Measurements from ENCODE around the gene PRKCZ.

The PRKCZ gene

DNA sequence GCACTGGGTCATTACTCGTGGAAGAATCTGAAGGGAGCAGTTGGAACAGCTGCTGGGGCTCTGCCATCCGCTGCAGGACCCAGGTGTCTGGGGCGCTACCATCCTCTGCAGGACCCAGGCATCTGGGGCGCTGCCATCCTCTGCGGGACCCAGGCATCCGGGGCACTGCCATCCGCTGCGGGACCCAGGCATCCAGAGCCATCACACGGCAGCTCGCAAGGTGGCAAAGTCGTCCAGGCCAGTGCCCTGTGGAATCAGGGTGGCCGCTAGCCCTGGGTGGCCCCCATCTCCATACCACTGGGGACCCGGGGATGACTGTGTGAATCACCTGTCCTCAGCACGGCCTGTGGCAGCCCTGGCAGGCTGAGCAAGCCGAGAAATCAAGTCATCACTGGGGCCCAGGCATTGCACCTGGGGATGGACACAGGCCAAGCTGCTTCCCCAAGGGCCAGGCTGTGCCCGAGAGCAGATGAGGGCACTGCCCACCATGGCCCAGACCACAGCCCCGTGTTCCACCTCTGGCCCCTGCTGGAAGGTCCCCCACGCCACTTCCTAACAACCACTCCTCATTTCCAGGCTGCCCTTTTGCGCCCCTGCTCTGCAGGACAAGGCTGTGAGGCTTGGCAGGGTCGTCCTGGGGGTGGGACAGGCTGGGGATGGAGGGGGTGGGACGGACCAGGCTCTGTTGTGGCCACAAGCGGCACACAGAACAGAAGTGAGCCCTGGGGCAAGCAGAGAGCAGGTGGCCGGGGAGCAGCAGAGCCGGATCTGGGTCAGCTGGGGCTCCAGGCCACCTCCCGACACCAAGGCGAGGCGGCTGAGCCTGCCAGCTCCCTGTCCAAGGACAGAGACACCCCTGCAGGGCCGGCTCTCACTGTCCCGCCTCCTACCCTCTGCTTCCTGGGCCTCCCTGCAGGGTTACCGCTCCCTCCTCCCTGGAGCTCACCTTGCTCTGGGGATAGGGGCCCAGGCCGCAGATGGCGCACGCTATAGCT lies 18.4 kb upstream of the PRKCZ start:
- no peaks in the 10 kb centered on the region for H3K27me3 ChIP-seq (ENCODE audit: insufficient read depth, low read length)
- no peak overlapping the region for H2AK5ac ChIP-seq (ENCODE audit: low read length)
- H3K9me3 ChIP-seq (ENCODE audit: insufficient read depth, low read depth, low read length) = peaks cover 4% of the 10 kb centered on the region
- no peak for DNase-seq
- no peaks in the 10 kb centered on the region for H3K79me1 ChIP-seq (ENCODE audit: low read length)
- no peak overlapping the region for H3K4me3 ChIP-seq (ENCODE audit: low read depth, low read length)
- no peak overlapping the region for H3K27ac ChIP-seq (ENCODE audit: low read depth, low read length)
- H2BK120ac ChIP-seq (ENCODE audit: insufficient read depth, low read length, poor library complexity) = no peak overlapping the region
- H3K18ac ChIP-seq (ENCODE audit: low read length) = no peak overlapping the region
- H3K36me3 ChIP-seq (ENCODE audit: control insufficient read depth in 1 of 2, insufficient read depth in 2 of 2, low read length in 2 of 2) = no peaks in the 10 kb centered on the region
- no peak overlapping the region for H4K8ac ChIP-seq (ENCODE audit: low read depth, low read length)
- H3K9ac ChIP-seq (ENCODE audit: low read length) = no peak overlapping the region
- no peak overlapping the region for H4K12ac ChIP-seq (ENCODE audit: low read depth, low read length)
- no peak overlapping the region for H4K91ac ChIP-seq (ENCODE audit: low read depth, low read length)
- H2BK5ac ChIP-seq (ENCODE audit: low read depth, low read length, poor library complexity) = no peak overlapping the region
- H2AFZ ChIP-seq (ENCODE audit: insufficient read depth, low read length, poor library complexity) = no peak overlapping the region
- no peaks in the 10 kb centered on the region for H3K79me2 ChIP-seq (ENCODE audit: control insufficient read depth, insufficient read depth, low read length, poor library complexity)
- H3K4me2 ChIP-seq (ENCODE audit: low read length) = no peak overlapping the region
- H3K23ac ChIP-seq (ENCODE audit: low read length) = no peak overlapping the region
- no peaks in the 10 kb centered on the region for H3K4me1 ChIP-seq (ENCODE audit: control insufficient read depth in 1 of 2, insufficient read depth in 2 of 2, low read length in 2 of 2)
- no peak overlapping the region for H3K4ac ChIP-seq (ENCODE audit: low read depth, low read length)
- no CpG with 5 or more reads among the region's 33 CpGs for WGBS (ENCODE audit: extremely low coverage, insufficient coverage, insufficient read length)
- H3K14ac ChIP-seq (ENCODE audit: low read length) = no peak overlapping the region
- no peak overlapping the region for H2BK12ac ChIP-seq (ENCODE audit: low read length)

DNA sequence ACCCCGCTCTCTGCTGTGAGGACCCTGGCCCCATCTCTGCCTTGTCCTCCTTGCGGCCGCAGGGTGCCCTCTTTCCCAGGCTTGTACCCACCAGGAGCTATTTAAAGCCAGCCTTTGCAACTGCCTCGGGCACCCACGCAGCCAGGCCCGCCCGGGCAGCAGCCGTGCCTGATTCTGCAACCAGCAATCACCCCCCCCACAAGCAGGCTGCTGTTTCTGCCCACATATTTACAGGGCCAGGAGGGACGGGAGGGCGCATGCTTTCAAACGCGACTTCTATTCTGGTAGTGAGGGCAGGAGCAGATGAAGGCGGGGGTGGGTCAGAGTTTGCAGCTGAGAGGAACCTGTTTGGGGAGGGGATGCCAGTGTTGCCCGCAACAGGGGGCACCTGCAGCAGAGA lies 17.5 kb upstream of the PRKCZ start:
- Histone ChIP-seq H3K23ac (ENCODE audit: low read length) (no peak overlapping the region), H3K4me3 (ENCODE audit: low read depth, low read length) (no peak overlapping the region), H4K8ac (ENCODE audit: low read depth, low read length) (no peak overlapping the region), H2AFZ (ENCODE audit: insufficient read depth, low read length, poor library complexity) (no peak overlapping the region), H3K4ac (ENCODE audit: low read depth, low read length) (no peak overlapping the region), H3K4me2 (ENCODE audit: low read length) (no peak overlapping the region), H3K4me1 (ENCODE audit: control insufficient read depth in 1 of 2, insufficient read depth in 2 of 2, low read length in 2 of 2) (no peaks in the 10 kb centered on the region), H2BK5ac (ENCODE audit: low read depth, low read length, poor library complexity) (no peak overlapping the region), H4K91ac (ENCODE audit: low read depth, low read length) (no peak overlapping the region), H3K18ac (ENCODE audit: low read length) (no peak overlapping the region), H3K27me3 (ENCODE audit: insufficient read depth, low read length) (no peaks in the 10 kb centered on the region), H3K9me3 (ENCODE audit: insufficient read depth, low read depth, low read length) (peaks cover 2% of the 10 kb centered on the region), H2BK12ac (ENCODE audit: low read length) (no peak overlapping the region), H3K36me3 (ENCODE audit: control insufficient read depth in 1 of 2, insufficient read depth in 2 of 2, low read length in 2 of 2) (no peaks in the 10 kb centered on the region), H2AK5ac (ENCODE audit: low read length) (no peak overlapping the region), H3K79me2 (ENCODE audit: control insufficient read depth, insufficient read depth, low read length, poor library complexity) (no peaks in the 10 kb centered on the region), H4K12ac (ENCODE audit: low read depth, low read length) (no peak overlapping the region), H3K14ac (ENCODE audit: low read length) (no peak overlapping the region), H3K79me1 (ENCODE audit: low read length) (no peaks in the 10 kb centered on the region), H2BK120ac (ENCODE audit: insufficient read depth, low read length, poor library complexity) (no peak overlapping the region), H3K27ac (ENCODE audit: low read depth, low read length) (no peak overlapping the region), H3K9ac (ENCODE audit: low read length) (no peak overlapping the region)
- WGBS (ENCODE audit: extremely low coverage, insufficient coverage, insufficient read length) = no CpG with 5 or more reads among the region's 14 CpGs
- DNase-seq = no peak

GRCh38 chr1:2033165-2033564 lies 17.0 kb upstream of the PRKCZ start:
- no peak overlapping the region for H3K9ac ChIP-seq (ENCODE audit: low read length)
- no peaks in the 10 kb centered on the region for H3K79me1 ChIP-seq (ENCODE audit: low read length)
- no peak overlapping the region for H2BK5ac ChIP-seq (ENCODE audit: low read depth, low read length, poor library complexity)
- H3K4me1 ChIP-seq (ENCODE audit: control insufficient read depth in 1 of 2, insufficient read depth in 2 of 2, low read length in 2 of 2) = no peaks in the 10 kb centered on the region
- DNase-seq = no peak
- H3K4me2 ChIP-seq (ENCODE audit: low read length) = no peak overlapping the region
- H2BK12ac ChIP-seq (ENCODE audit: low read length) = no peak overlapping the region
- no peak overlapping the region for H3K18ac ChIP-seq (ENCODE audit: low read length)
- no peak overlapping the region for H2BK120ac ChIP-seq (ENCODE audit: insufficient read depth, low read length, poor library complexity)
- H3K9me3 ChIP-seq (ENCODE audit: insufficient read depth, low read depth, low read length) = peaks cover 2% of the 10 kb centered on the region
- H3K27me3 ChIP-seq (ENCODE audit: insufficient read depth, low read length) = no peaks in the 10 kb centered on the region
- no peak overlapping the region for H3K4ac ChIP-seq (ENCODE audit: low read depth, low read length)
- no peak overlapping the region for H3K4me3 ChIP-seq (ENCODE audit: low read depth, low read length)
- no peaks in the 10 kb centered on the region for H3K79me2 ChIP-seq (ENCODE audit: control insufficient read depth, insufficient read depth, low read length, poor library complexity)
- H3K27ac ChIP-seq (ENCODE audit: low read depth, low read length) = no peak overlapping the region
- no peak overlapping the region for H3K23ac ChIP-seq (ENCODE audit: low read length)
- no CpG with 5 or more reads among the region's 13 CpGs for WGBS (ENCODE audit: extremely low coverage, insufficient coverage, insufficient read length)
- no peaks in the 10 kb centered on the region for H3K36me3 ChIP-seq (ENCODE audit: control insufficient read depth in 1 of 2, insufficient read depth in 2 of 2, low read length in 2 of 2)
- no peak overlapping the region for H4K91ac ChIP-seq (ENCODE audit: low read depth, low read length)
- no peak overlapping the region for H2AFZ ChIP-seq (ENCODE audit: insufficient read depth, low read length, poor library complexity)
- H3K14ac ChIP-seq (ENCODE audit: low read length) = no peak overlapping the region
- no peak overlapping the region for H2AK5ac ChIP-seq (ENCODE audit: low read length)
- no peak overlapping the region for H4K8ac ChIP-seq (ENCODE audit: low read depth, low read length)
- H4K12ac ChIP-seq (ENCODE audit: low read depth, low read length) = no peak overlapping the region

DNA sequence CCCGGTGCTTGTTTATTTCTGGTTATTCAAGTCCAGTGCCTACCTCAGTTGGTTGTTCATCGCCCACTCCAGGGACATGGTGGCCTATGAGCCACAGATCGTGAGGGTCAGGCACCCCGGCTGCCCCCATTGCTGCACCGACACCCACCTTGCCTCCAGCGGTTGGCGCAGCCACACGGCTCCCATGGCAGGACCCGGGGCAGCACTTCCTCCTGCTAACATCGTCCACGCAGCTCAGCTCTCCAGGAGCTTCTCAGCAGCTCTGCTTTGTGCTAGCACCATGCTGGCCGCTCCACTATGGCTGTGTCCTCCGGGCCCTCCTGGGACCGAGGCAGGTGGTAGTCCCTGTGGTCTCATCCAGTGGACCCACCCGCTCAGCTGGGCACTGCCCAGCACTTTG lies 13.9 kb upstream of the PRKCZ start:
- H2AFZ ChIP-seq (ENCODE audit: insufficient read depth, low read length, poor library complexity) = no peak overlapping the region
- no peak overlapping the region for H4K91ac ChIP-seq (ENCODE audit: low read depth, low read length)
- no peak overlapping the region for H4K12ac ChIP-seq (ENCODE audit: low read depth, low read length)
- no peak for DNase-seq
- H3K36me3 ChIP-seq (ENCODE audit: control insufficient read depth in 1 of 2, insufficient read depth in 2 of 2, low read length in 2 of 2) = no peaks in the 10 kb centered on the region
- H3K27ac ChIP-seq (ENCODE audit: low read depth, low read length) = no peak overlapping the region
- H3K79me1 ChIP-seq (ENCODE audit: low read length) = no peaks in the 10 kb centered on the region
- no peak overlapping the region for H3K23ac ChIP-seq (ENCODE audit: low read length)
- peaks cover 5% of the 10 kb centered on the region for H3K9me3 ChIP-seq (ENCODE audit: insufficient read depth, low read depth, low read length)
- no peak overlapping the region for H3K4ac ChIP-seq (ENCODE audit: low read depth, low read length)
- no peak overlapping the region for H3K4me2 ChIP-seq (ENCODE audit: low read length)
- H2BK120ac ChIP-seq (ENCODE audit: insufficient read depth, low read length, poor library complexity) = no peak overlapping the region
- no peak overlapping the region for H3K4me3 ChIP-seq (ENCODE audit: low read depth, low read length)
- H3K18ac ChIP-seq (ENCODE audit: low read length) = no peak overlapping the region
- H3K79me2 ChIP-seq (ENCODE audit: control insufficient read depth, insufficient read depth, low read length, poor library complexity) = no peaks in the 10 kb centered on the region
- no CpG with 5 or more reads among the region's 15 CpGs for WGBS (ENCODE audit: extremely low coverage, insufficient coverage, insufficient read length)
- H2BK5ac ChIP-seq (ENCODE audit: low read depth, low read length, poor library complexity) = no peak overlapping the region
- H3K4me1 ChIP-seq (ENCODE audit: control insufficient read depth in 1 of 2, insufficient read depth in 2 of 2, low read length in 2 of 2) = no peaks in the 10 kb centered on the region
- H3K27me3 ChIP-seq (ENCODE audit: insufficient read depth, low read length) = no peaks in the 10 kb centered on the region
- H2AK5ac ChIP-seq (ENCODE audit: low read length) = no peak overlapping the region
- no peak overlapping the region for H2BK12ac ChIP-seq (ENCODE audit: low read length)
- H3K14ac ChIP-seq (ENCODE audit: low read length) = no peak overlapping the region
- H4K8ac ChIP-seq (ENCODE audit: low read depth, low read length) = no peak overlapping the region
- no peak overlapping the region for H3K9ac ChIP-seq (ENCODE audit: low read length)
